GM21723 (cell line): Measurements from ENCODE around the gene AK2.
"Not testable (repeated sequence)": the region's sequence is repeated elsewhere in the genome, so short reads cannot be mapped to it uniquely, and the experiment has no call there.

ENCODE experiments used
- ATAC-seq: cut with Tn5 transposase; IDR thresholded peaks from one replicate; pipeline ENCODE4 v1.9.1; 2021; ENCODE audit warnings: mild to moderate bottlenecking, moderate library complexity; ENCODE audit not compliant: unreplicated experiment

AK2 gene

DNA sequence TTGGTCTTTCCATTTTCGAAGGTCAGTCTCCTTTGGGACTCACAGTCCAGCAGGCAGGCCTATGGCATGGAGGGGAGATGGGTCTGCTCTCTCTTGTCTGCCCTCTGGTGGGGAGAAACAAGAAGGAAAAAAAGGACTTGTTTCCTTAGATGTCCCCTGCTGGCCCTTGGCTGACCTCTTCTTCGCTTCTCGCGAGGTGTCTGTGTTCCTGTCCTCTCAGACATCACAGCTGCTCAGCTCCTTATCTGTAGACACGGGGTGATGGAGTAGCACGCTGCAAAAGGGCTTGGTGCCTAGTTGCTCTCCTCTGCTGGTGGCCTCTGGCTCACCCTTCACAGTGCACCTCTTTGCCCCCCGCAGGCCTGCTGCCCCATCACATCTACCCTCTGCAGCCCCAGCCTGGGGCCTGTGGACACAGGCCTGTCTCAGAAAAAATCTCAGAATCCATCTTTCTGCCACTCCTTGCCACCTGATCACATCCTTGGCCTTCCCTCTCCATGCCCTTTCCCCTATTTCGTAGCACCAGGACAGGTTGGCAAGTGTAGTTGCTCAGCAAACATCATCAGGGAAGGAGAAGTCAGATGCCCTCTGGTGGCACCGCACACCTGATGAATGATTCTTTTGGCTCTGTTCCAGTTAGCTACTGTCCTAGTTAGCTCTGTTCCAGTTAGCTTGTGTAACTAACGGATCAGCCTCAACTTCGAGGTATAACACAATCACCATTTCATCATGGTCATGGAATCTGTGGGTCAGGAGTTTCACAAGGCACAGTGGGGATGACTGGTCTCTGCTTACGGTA is 18.7 kb upstream of the AK2 start:
- ATAC-seq: no peak

DNA sequence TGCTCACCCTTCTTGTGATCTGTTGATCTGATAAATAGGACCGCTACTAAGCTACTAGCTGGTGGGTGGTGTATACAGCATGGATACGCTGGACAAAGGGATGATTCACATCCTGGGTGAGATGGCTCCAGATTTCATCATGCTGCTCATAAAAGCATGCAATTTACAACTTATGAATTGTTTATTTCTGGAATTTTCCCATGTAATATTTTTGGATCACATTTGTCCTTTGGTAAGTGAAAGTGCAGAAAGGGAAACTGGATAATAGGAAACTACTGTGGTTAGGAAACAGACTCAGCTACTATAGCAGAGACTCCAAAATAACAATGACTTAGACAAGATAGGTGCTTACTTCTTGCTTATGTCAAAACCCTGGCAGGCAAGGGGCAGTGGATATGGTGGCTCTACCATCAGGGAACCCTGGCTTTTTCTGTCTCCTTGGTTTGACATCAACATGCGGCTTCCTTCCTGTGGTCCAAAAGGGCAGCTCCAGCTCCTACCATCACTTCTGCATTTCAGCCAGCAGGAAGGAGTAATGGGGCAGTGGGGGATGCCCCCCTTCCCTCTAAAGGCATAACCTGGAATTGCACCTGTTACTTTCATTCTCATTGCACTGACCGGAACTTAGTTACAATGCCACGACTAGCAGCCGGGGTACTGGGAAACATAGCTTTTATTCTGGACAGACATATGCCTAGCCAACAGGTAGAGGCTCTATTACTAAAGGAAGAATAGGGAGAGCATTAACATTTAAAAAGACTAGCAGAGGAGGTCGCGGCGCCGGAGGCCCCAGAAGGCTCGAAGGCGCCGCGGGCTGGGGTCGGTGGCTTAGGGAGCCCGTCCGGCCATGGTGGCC is 13.8 kb upstream of the AK2 start:
- no peak for ATAC-seq

GRCh38 chr1:33049371-33049770 is 12.7 kb upstream of the AK2 start:
- ATAC-seq: no peak

DNA sequence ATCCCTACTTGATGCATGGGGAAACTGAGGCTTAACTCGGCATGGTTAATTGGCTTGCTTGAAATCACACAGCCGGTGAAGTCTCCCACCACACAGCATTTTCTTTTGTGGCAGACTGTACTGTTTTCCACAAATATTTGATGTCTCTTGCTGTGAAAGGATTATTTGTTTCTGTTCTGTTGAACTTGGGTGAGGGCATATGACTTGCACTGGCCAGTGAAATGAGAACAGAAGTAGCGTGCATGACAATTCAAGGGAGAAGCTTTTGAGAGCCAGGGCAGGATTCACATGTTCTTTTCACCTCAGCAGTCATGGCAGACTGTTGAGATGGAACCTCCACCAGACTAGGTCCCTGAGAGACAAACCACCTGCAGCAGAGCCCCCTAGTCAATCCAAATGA is 11.7 kb upstream of the AK2 start:
- ATAC-seq: no peak

- ATAC-seq: no peak
Measured at GRCh38 chr1:33047839-33048305, 11.2 kb upstream of the AK2 start.

DNA sequence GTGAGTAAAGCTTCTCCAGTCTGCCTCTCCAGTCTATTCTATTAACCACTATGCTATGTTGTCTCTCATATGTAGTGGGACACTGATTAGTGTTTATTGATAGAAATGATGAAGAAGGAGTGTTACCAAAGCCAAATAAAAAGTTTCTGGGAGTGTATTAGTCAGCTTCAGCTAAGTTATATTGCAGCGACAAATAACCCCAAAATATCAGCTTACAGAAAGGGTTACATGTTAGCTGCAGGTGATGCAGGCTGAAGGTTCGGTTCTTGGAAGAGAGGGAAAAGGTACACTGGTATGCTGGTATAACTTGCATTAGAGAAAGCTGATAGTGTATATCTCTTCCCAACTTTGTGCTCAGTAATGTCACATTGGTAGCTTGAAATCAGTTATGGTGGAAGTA is 10.6 kb upstream of the AK2 start:
- ATAC-seq: no peak

DNA sequence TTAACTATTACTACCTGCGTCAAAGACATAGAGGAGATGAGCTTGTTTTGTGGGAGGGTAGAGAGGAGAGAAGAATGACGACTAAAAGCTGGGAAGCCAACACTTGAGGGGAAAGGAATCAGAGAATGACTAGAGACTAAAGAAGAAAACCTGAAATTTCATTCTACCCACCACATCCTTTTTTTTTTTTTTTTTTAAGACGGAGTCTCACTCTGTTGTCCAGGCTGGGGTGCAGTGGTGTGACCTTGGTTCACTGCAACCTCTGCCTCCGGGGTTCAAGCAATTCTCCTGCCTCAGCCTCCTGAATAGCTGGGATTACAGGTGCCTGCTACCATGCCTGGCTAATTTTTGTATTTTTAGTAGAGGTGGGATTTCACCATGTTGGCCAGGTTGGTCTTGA is 9.6 kb upstream of the AK2 start:
- ATAC-seq: not testable (repeated sequence)

- no peak for ATAC-seq
Measured at GRCh38 chr1:33045814-33046213, 9.1 kb upstream of the AK2 start.

GRCh38 chr1:33045246-33045645 is 8.6 kb upstream of the AK2 start:
- no peak for ATAC-seq

GRCh38 chr1:33043267-33044092 is 6.8 kb upstream of the AK2 start:
- ATAC-seq: no peak

DNA sequence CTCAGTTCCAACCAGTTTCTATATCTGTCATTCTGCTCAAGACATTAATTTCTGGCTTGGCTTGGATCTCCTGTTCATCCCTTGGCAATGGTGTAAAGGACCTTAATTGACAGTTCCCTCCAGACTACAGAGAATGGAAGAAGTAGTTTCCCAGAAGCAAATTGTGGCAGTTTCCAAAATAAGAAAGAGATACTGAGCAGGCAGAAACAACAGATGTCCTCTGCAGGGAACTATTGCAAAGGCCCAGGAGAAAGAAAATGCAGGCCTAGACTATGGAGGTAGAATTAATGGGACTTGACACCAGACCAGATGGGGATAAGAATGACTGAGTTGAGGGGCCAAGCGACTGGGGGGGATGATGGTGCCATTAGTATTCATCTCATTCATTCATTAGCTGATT is 6.1 kb upstream of the AK2 start:
- ATAC-seq: no peak

- no peak for ATAC-seq
Measured at GRCh38 chr1:33041026-33041425, 4.3 kb upstream of the AK2 start.

DNA sequence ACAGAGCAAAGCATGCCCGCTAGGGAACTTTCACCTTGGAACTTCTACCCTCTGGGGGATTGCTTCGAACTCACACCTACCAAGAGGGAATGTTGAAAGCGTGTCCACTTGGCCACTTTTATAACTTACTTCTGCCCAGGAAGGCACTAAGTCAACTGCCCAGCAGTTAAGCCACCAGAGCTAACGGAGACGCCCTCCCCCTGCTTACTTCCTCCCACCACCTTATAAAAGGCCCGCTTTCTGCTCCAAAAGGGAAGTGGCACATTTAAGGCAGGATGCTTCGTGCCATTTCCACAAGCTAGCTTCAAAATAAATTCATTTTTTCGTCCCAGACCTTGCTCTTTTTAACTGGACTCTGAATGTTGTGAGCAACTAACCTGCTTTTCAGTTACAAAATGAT is 3.2 kb upstream of the AK2 start:
- no peak for ATAC-seq

DNA sequence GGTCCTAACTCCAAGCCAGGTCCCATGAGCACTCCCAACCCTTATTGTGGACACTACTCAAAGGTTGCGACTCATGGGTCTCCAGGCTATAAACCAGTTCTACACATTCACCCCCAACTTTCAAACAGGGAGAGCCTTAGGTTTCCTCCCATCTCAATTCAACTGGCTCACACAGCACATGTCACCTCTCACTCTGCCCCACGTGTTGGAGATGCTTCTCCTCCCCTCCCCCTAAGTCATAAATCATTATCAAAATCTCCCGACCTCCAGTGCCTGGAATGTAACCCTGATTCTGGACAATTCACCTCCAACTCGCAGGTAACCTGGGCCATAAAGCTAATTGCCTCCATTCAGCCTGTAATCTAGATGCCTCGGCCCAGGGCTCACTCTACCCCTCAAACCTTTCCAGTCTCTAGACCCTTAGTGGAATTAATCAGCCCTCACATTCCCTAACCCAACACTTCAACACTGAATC is 595 bp downstream of the AK2 start:
- ATAC-seq: no peak

DNA sequence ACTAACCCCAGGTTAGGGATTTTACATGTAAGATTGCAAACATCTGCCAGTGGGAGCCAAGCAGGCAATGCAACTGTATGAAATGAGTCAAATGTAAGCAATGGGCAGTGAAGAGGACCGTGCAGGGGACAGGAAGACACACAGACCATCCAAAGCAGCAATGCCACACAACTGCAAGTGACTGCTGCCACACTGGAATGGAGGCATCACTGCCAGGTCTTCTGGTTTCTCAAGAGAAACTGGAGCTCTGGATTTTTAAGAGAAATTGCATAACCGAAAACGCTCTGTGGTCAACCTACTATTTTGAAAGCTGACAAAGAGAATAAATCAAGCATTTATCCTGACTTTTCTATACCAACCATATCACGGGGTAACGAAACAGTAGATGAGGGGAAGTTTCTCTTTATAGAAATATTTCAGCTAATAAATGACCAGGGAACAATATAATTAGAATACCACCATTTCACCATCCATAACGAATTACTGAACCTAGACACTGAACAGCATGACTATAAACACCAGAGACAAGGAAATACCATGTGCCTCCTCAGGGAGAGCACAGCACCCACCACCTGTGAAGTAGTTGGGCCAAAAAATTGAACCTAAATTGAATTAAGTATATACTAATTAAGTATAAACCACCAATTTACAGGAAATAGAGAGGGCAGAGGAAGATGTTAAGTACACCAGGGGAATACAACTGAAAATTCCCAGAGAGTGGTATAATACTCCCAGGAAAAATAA is 4.4 kb downstream of the AK2 start:
- no peak for ATAC-seq

DNA sequence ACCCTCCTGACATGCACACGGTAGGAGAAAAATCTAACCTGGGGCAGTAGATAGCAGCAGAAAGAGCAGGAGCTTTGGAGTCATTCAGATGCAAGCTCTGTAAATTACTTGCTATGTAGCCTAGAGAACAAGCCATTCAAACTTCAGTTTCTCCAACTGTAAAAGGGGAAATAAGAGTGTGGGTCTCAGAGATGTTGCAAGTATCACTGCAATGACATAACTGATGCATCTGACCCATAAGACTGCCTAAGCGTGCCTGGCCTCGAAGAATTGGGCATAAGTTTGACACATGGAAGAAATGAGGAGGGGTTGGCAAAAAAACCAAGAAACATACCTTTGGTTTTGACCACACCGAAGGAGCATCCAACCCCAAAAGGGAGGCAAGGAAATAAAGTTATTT is 5.2 kb downstream of the AK2 start:
- no peak for ATAC-seq

DNA sequence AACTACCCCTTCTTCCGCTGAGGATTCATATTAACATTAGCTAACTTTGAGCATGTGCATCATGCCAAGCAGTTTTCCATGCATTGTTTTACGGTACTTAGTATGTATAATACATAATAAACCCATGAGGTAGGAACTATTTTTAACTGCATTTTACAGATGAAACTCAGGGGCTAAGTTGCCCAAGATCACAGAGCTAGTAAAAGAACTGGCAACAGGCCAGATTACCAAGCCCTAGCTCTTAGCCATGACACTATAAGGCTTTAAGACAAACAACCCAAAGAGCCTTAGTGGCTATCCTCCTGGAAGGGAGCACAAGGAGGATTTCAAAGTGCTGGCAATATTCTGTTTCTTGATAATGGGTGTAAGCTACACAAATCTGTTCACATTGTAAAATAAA is 6.1 kb downstream of the AK2 start:
- ATAC-seq: no peak

DNA sequence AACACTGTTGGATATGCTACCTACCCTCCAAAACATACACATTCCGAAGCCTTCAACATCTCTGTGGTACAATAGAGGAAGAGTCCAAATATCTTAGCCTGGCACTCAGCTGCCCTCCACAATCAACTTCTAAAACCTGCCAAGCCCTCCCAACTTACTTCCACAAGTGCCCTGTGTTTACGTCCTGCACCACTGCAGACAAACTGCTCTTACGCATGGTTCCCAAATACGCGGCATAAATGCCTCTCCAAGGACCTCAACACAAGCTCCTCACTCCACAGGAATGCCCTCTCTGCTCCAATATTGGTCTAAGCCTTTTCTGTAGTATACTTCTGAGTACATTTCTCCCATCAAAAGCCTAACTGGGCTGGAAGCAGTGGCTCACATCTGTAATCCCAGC is 6.8 kb downstream of the AK2 start:
- no peak for ATAC-seq

DNA sequence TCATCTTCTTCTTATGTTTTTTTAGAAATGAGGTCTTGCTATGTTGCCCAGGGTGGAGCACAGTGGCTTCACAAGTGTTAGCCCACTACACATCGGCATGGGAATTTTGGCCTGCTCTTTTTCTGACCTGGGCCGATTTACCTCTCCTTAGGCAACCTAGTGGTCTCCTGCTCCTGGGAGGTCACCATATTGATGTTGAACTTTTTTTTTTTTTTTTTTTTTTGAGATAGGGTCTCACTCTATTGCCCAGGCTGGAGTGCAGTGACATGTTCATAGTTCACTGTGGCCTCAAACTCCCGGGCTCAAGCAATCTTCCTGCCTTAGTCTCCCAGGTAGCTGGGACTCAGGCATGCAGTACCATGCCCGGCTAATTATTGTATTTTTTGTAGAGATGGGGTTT is 7.5 kb downstream of the AK2 start:
- ATAC-seq: no peak

DNA sequence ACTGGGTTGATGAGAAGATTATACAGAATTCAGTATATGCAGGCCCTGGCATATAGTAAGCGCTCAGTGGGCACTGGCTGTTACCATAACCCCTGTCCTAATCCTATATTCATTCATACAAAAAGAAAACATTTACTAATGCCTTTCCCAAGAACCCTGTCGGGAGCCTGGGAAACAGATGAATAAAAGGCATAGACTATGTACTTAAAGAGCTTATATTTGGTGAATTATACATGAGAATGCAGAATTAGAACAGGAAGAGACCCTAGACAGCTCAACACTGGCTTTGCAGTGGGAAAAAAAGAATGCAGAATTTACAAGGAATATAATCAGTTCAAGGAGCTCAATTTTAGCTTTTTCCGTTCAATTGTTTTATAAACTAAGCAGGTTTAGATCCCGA is 10.9 kb downstream of the AK2 start:
- no peak for ATAC-seq

DNA sequence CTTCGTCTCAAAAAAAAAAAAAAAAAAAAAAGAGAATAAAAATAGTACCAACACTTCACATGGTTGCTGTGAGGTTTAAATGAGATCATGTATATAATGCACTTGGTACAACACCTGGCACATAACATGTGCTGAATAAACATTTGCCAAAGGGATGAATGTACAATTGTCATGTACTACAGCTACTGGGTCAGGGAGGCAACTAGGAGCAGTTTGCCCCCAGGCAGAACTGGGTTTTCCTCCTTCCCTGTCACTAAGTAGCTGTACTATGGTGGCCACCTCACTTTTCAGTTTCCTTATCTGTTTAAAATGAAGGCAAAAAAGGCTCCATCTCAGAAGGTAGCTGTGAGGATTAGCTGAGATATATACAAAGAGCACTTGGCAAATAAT is 11.5 kb downstream of the AK2 start:
- no peak for ATAC-seq
